Parathyroid adenoma (tissue), 2 donors: Measurements from ENCODE around the gene IL22RA2.
A peak's percentile ranks its signal among the peaks of the same experiment; 100 is the strongest.

Experiments
- H2AFZ ChIP-seq: fragments of 300-600 bp; sonication (generic); one replicate; pipeline ENCODE4 v1.7.0; 2017; ENCODE audit warnings: antibody characterized with exemption, mild to moderate bottlenecking
- H3K27ac ChIP-seq: fragments of 300-600 bp; sonication (generic); one replicate; pipeline ENCODE4 v1.7.0; 2017
- H3K27me3 ChIP-seq: fragments of 300-600 bp; sonication (generic); one replicate; pipeline ENCODE4 v1.7.0; 2017; ENCODE audit warnings: low read length; ENCODE audit not compliant: control insufficient read depth, insufficient read depth
- H3K36me3 ChIP-seq: fragments of 300-600 bp; sonication (generic); one replicate; pipeline ENCODE4 v1.7.0; 2017; ENCODE audit warnings: low read length; ENCODE audit not compliant: control insufficient read depth, insufficient read depth
- H3K4me1 ChIP-seq: fragments of 300-600 bp; sonication (generic); one replicate; pipeline ENCODE4 v1.7.0; 2017; ENCODE audit warnings: control low read depth
- H3K4me2 ChIP-seq: fragments of 300-600 bp; sonication (generic); one replicate; pipeline ENCODE4 v1.7.0; 2017; ENCODE audit warnings: low read length
- H3K4me3 ChIP-seq: fragments of 300-600 bp; sonication (generic); one replicate; pipeline ENCODE4 v1.7.0; 2017; ENCODE audit warnings: low read depth, low read length
- H3K79me2 ChIP-seq: fragments of 300-600 bp; sonication (generic); one replicate; pipeline ENCODE4 v1.7.0; 2017; ENCODE audit warnings: control low read depth
- H3K9ac ChIP-seq: fragments of 300-600 bp; sonication (generic); one replicate; pipeline ENCODE4 v1.7.0; 2017; ENCODE audit warnings: mild to moderate bottlenecking
- H3K9me3 ChIP-seq: fragments of 300-600 bp; sonication (generic); one replicate; pipeline ENCODE4 v1.7.0; 2017; ENCODE audit warnings: low read length; ENCODE audit not compliant: control insufficient read depth
- TF ChIP-seq, protein P1 (sequence below): fragments of 300-600 bp; sonication (generic); IDR thresholded peaks from one replicate; pipeline ENCODE4 v1.7.0; 2017; ENCODE audit warnings: antibody characterized with exemption, mild to moderate bottlenecking
- donor health status: primary hyperparathyroidism.

Gene IL22RA2

DNA sequence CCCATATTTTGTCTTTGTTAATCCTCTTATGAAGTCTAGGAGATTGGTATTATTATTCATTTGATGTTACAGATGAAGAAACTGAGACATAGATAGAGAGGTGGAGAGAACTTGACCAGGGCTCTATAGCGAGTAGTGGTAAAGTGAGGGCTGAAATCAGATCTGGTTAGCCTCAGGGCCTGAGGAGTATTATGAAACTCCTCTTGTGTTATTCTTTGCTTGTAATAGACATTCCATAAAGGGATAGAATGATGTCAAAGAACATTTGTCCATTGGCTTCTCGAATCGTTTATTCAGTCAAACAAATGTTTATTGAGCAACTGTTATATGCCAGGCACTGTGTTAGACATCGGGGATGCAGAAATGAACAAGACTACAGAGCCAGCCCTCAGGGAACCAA, at the start of gene IL22RA2:
Gene IL22RA2 (minus strand): TSS at position 144 of the 400 bp plus-strand sequence. CDS start 11,895 bp downstream, outside the sequence.
- Histone ChIP-seq H2AFZ (peak within 1 kb of the TSS; percentile 70), H3K4me3 (peak within 1 kb of the TSS; percentile 5), H3K4me1 (peaks cover 11% of the 10 kb centered on the region), H3K9me3 (no peaks in the 10 kb centered on the region), H3K27me3 (no peaks in the 10 kb centered on the region), H3K4me2 (peak within 1 kb of the TSS; percentile 55), H3K36me3 (no peaks in the 10 kb centered on the region), H3K27ac (peak within 1 kb of the TSS; percentile 12), H3K79me2 (no peaks in the 10 kb centered on the region), H3K9ac (no peak within 1 kb of the TSS)
- TF ChIP-seq, protein P1, sequence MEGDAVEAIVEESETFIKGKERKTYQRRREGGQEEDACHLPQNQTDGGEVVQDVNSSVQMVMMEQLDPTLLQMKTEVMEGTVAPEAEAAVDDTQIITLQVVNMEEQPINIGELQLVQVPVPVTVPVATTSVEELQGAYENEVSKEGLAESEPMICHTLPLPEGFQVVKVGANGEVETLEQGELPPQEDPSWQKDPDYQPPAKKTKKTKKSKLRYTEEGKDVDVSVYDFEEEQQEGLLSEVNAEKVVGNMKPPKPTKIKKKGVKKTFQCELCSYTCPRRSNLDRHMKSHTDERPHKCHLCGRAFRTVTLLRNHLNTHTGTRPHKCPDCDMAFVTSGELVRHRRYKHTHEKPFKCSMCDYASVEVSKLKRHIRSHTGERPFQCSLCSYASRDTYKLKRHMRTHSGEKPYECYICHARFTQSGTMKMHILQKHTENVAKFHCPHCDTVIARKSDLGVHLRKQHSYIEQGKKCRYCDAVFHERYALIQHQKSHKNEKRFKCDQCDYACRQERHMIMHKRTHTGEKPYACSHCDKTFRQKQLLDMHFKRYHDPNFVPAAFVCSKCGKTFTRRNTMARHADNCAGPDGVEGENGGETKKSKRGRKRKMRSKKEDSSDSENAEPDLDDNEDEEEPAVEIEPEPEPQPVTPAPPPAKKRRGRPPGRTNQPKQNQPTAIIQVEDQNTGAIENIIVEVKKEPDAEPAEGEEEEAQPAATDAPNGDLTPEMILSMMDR = no peak

- Histone ChIP-seq H3K27me3 (no peaks in the 10 kb centered on the region), H3K36me3 (no peaks in the 10 kb centered on the region), H3K9ac (no peak overlapping the region), H3K4me1 (peaks cover 15% of the 10 kb centered on the region), H2AFZ (peak overlapping the region; percentile 3), H3K79me2 (peaks cover 46% of the 10 kb centered on the region), H3K9me3 (no peaks in the 10 kb centered on the region), H3K27ac (no peak overlapping the region), H3K4me3 (no peak overlapping the region), H3K4me2 (peak overlapping the region; percentile 31)
- TF ChIP-seq, protein P1 = no peak
These were observed 48.9 kb upstream of the IL22RA2 start for GRCh38 chr6:137222381-137222780.

DNA sequence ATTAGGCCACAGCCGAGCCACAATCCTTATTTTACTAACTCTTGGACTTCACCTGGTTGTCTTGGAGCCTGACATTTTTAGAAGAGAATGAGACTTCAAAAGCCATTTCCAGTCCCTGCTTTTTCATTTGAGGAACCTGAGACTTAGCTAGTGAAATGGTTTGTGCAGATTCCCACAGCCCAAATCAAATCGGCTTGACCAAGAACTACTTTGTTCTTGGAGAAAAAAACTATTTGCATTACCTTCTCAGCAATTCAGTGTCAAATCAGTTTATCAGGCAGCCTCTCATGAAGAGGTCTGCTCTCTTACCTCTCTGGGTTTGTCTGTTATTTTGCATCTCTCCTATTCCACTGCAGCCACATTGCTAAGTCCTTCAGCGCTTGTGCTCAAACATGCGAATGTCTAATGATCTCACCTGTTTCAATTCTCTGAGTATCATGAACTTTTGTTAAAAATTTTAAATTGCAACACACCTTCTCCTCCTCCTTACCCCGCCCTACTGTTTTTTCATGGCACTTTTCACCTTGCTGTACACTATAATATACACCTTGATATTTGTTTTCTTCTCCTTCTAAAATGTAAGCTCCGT, 46.3 kb upstream of the IL22RA2 start:
- no peaks in the 10 kb centered on the region for H3K36me3 ChIP-seq
- peak overlapping the region; percentile 97 for H3K4me3 ChIP-seq
- H2AFZ ChIP-seq = peak overlapping the region; percentile 98
- peak overlapping the region; percentile 96 for H3K9ac ChIP-seq
- peak overlapping the region; percentile 95 for H3K27ac ChIP-seq
- peak overlapping the region; percentile 67 for H3K4me2 ChIP-seq
- TF ChIP-seq, protein P1 = no peak
- peaks cover 53% of the 10 kb centered on the region for H3K79me2 ChIP-seq
- H3K9me3 ChIP-seq = no peaks in the 10 kb centered on the region
- peaks cover 18% of the 10 kb centered on the region for H3K4me1 ChIP-seq
- H3K27me3 ChIP-seq = no peaks in the 10 kb centered on the region

DNA sequence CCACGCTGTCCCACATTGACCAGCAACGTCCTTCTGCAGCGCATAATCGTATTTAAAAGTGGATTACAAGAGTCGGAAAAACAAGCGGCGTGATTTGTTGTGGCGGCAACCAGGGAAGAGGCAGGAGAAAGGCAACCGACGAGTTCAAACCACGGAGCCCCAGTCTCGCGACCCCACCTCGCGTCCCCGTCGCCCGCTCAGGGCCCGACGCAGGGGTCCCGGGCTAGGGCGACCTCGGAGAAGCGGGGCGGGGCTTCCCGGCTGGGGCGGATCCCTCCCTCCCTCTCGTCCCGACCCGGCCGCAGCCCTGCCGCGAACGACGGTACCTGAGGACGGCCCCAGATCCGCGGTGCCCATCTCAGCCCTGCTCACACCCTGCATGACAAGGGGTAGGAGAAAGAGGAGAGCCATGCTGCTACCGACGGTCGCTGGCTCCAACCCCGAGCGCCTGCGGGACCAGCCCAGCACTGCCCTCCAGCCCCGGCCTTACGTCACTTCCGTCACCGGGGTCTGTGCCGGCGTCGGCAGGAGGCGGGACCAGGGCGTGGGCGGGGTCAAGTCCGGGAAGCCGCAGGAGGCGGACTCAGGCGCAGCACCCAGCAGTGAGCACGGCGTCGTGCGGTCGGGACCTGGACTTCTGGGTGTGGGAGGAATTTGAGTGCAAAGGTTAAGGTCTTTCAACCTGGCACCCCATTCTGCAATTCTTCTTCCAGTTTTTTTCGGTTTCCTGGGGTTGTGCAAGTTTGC, 45.6 kb upstream of the IL22RA2 start, which contains the start of gene IFNGR1:
Gene IFNGR1 (minus strand): TSS at position 469 of the 747 bp plus-strand sequence. CDS start 58 bp downstream, at position 411.
- Histone ChIP-seq H3K27me3 (no peaks in the 10 kb centered on the region), H2AFZ (peak within 1 kb of the TSS; percentile 98), H3K4me3 (peak within 1 kb of the TSS; percentile 97), H3K9me3 (no peaks in the 10 kb centered on the region), H3K36me3 (no peaks in the 10 kb centered on the region), H3K27ac (peak within 1 kb of the TSS; percentile 95), H3K9ac (peak within 1 kb of the TSS; percentile 96), H3K4me2 (peak within 1 kb of the TSS; percentile 67), H3K4me1 (peaks cover 21% of the 10 kb centered on the region), H3K79me2 (peaks cover 53% of the 10 kb centered on the region)
- TF ChIP-seq, protein P1 = no peak
